Sciatic nerve (tissue), 2 donors: ENCODE results near the gene KDF1. TPM values are rescaled to one million over a fixed set of nuclear protein-coding genes. Genes with fewer than 3 reads are reported as not detected.
A peak's percentile ranks its signal among the peaks of the same experiment; 100 is the strongest.

Source experiments
- ATAC-seq: fragments of 200-7000 bp; cut with Tn5 transposase; one replicate; pipeline ENCODE4 v1.9.1; 2020; ENCODE audit warnings: mild to moderate bottlenecking, moderate library complexity
- DNase-seq: peaks from one replicate; pipeline ENCODE4 v3.0.0-alpha.2; 2020; ENCODE audit warnings: low spot score
- intact Hi-C: fragments of 100-400 bp; cut with DNase I; formaldehyde crosslinking; loops from one replicate; pipeline ENCODE4 v1.14.2; 2022
- total RNA-seq: library from RNA; stranded (reverse); fragmentation: NEBNext Ultra II Directional; extraction: Animal tissue kit (Norgen Biotek cat#: 25700); gene quantifications from one replicate; pipeline ENCODE4 v1.2.1, GENCODE V29; 2021
- donor health status: DM: no; HTN: no; CAD: no.
- donor health status: DM: no; HTN: no; CAD: no.

KDF1 gene
- total RNA-seq, 1 donor from 2014 or later = not detected

- DNase-seq = no peak
- no peak for ATAC-seq
- intact Hi-C loops = no loop called here
These were observed 27.7 kb downstream of the KDF1 start for GRCh38 chr1:26932531-26932930.

- intact Hi-C loops = no loop called here
- DNase-seq (no peak), ATAC-seq (no peak)
These were observed 36.6 kb downstream of the KDF1 start for GRCh38 chr1:26923711-26924110.

- DNase-seq (no peak), ATAC-seq (no peak)
- intact Hi-C loops = no loop called here
These were observed 37.4 kb downstream of the KDF1 start for GRCh38 chr1:26922901-26923300.

- DNase-seq (no peak), ATAC-seq (no peak)
- intact Hi-C loops = no loop called here
These were observed 37.9 kb downstream of the KDF1 start for GRCh38 chr1:26922431-26922729.

DNA sequence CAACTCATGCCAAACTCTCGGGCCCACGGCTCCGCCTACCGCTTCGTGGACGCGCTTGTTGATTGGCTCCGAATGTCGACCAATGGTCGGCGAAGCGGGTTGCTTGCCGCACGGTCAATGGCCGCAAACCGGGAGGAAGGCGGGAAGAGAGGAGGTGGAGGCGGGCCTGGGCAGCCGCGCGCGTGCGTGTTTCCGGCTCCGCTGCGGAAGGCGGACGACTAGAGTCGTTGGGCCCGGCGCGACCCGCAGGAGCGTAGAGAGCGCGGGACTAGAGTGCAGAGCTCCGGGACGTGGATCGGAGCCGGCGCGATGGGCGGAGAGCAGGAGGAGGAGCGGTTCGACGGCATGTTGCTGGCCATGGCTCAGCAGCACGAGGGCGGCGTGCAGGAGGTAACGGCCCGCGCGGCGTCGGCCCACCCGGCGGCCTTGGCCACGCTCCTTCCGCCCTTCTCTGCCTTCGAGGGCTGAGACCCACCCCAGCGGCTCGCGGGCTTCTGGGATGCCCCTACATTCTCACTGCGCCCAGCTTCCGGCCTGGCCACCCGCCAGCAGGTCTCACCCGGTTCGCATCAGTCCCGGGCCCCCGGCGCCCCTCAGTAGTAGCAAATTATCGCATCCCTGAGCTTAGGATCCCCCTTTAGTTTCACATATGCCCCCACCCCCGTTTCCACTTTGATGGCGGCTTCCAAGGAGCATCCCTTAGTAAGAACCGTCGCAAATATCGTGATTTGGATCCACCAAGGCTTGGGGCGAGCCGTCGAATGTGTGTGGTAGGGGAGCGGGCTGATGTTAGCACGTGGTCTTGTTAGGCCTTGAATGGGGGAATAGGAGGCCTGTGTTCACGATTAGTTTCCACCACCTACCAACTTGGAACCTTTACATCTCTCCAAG is 38.5 kb downstream of the KDF1 start, which contains the start of gene NUDC:
TSS of gene NUDC (plus strand) at position 204 of the 891 bp plus-strand sequence. CDS start at position 310, 106 bp downstream.
- intact Hi-C loops = no loop called here
- DNase-seq (peak; percentile 97), ATAC-seq (peak; percentile 100)

GRCh38 chr1:26921126-26921539 is 39.1 kb downstream of the KDF1 start:
- DNase-seq = no peak
- intact Hi-C loops = no loop called here
- peak; percentile 66 for ATAC-seq

- intact Hi-C loops = no loop called here
- ATAC-seq (no peak), DNase-seq (no peak)
These were observed 44.9 kb downstream of the KDF1 start for GRCh38 chr1:26915204-26915842.

- intact Hi-C loops = no loop called here
- DNase-seq = no peak
- ATAC-seq = no peak
These were observed 46.3 kb downstream of the KDF1 start, which contains the start of gene NR0B2 for GRCh38 chr1:26913754-26914619. Gene NR0B2, minus strand, starts transcription at chr1:26913975. Its CDS starts 35 bp downstream, at chr1:26913940.

DNA sequence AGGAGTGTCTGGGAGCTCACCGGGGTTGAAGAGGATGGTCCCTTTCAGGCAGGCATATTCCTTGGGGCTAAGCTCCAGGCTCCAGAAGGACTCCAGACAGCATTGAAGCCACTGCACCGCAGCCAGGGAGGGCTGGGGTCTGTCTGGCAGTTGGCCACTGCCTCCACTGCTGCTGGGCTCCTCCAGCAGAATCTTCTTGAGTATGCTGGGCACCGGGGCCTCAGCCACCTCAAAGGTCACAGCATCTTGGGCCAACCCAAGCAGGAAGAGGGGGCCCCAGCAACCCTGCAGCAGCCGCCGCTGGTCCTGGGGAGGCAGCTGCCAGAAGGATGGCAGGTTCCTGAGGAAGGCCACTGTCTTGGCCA is 46.9 kb downstream of the KDF1 start:
- DNase-seq (no peak), ATAC-seq (no peak)
- intact Hi-C loops = no loop called here

DNA sequence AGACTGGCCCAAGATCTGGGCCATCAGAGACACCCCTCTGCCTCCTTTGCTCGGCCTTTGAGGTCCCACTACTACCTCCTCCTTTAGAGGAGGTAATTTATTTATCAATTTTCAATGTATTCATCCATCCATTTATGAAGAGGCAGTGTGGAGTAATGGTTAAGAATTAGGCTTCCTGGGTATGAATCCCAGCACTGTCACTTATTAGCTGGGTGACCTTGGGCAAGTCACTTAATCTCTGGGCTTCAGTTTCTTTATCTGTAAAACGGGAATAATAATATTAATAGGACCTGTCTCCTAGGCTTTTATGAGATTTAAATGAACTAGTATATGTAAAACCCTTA is 48.1 kb downstream of the KDF1 start:
- DNase-seq = no peak
- intact Hi-C loops = no loop called here
- no peak for ATAC-seq

- DNase-seq (no peak), ATAC-seq (no peak)
- intact Hi-C loops = no loop called here
These were observed 48.7 kb downstream of the KDF1 start for GRCh38 chr1:26911399-26912146.

DNA sequence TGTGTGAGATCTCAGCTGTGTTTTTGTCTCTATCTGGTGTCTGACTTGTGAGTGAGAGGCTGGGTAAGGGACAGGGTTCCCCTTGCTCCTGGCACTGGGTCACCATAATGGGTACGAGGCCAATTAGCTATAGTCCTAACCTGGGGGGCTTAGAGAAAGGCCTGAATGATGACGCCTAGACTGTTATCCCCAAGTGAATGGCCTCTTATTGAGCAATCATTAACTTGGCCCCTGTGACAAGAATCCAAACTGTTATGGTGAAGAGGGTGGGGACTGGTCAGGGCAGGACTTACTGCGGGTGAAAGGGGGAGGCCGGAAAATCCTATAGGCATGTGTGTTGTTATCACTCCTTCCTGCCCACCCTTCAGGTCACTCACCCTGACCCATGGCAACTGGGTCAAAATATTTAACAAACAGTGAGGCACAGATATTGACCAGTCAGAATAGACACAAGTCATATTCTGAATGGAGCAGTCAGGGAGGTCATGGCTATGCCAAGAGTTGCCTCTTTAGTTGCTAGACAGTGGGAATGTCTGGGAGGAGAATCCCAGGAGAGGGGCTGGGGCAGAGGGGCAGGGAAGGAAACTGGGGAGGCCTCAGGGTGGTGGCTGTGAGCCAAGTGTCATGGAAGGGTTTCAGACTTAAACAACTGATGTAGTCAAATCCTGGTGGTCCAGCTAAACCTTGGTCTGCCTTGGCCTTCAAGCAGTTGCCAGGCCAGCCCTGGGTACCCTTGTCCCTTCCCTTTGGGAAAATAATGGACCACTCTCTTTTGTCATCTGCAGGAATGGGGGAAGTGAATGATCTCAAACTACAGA is 49.7 kb downstream of the KDF1 start:
- ATAC-seq (no peak), DNase-seq (no peak)

DNA sequence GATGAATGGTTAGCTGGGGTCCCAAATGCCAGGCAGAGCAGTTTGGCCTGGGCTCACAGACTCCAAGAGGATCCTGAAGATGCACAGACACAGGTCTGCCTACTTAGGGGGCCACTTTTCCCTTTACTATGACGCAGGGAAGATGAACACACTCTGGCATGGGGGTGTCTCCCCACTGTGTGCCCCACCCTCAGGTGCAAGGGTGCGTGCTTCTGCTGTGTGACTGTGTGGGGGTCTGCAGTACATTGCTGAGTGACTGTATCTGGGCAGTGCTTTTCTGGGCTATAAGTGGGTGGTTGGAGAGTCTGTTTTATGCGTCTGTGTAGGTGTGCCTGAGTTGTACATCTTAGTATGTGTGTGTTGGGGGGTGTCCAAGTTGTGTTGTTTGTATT is 50.3 kb downstream of the KDF1 start:
- no peak for ATAC-seq
- intact Hi-C loops = no loop called here

More for the DNA sequence above, 49.7 kb downstream of the KDF1 start:
- intact Hi-C loops = no loop called here

GRCh38 chr1:26907071-26907917 is 53.0 kb downstream of the KDF1 start:
- intact Hi-C loops = no loop called here
- DNase-seq (no peak), ATAC-seq (no peak)

More for the DNA sequence above, 50.3 kb downstream of the KDF1 start:
- DNase-seq = no peak

DNA sequence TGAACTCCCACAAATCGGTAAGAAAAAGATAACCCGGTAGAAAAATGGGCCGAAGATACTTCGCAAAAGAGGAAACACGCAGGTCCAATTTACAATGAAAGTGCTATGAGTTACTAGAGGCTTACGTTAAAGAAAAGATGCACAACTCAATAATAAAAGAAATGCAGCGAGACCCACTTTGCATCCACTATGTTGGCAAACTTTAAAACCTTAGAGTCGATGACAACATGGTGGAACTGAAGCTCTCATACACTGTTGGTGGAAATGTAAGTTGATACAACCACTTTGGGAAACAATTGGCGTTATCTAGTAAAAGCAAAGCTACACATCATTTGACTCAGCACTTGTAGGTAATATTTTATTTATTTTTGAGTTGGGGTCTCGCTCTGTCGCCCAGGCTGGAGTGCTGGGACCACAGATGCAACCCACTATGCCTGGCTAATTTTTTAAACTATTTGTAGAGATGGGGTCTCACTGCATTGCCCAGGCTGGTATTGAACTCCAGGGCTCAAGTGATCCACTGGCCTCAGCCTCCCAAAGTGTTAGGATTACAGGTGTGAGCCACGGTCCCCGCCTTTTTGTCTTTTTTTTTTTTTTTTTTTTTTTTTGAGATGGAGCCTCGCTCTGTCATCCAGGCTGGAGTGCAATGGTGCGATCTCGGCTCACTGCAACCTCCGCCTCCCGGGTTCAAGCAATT is 59.3 kb downstream of the KDF1 start:
- intact Hi-C loops = no loop called here
- no peak for DNase-seq
- no peak for ATAC-seq

DNA sequence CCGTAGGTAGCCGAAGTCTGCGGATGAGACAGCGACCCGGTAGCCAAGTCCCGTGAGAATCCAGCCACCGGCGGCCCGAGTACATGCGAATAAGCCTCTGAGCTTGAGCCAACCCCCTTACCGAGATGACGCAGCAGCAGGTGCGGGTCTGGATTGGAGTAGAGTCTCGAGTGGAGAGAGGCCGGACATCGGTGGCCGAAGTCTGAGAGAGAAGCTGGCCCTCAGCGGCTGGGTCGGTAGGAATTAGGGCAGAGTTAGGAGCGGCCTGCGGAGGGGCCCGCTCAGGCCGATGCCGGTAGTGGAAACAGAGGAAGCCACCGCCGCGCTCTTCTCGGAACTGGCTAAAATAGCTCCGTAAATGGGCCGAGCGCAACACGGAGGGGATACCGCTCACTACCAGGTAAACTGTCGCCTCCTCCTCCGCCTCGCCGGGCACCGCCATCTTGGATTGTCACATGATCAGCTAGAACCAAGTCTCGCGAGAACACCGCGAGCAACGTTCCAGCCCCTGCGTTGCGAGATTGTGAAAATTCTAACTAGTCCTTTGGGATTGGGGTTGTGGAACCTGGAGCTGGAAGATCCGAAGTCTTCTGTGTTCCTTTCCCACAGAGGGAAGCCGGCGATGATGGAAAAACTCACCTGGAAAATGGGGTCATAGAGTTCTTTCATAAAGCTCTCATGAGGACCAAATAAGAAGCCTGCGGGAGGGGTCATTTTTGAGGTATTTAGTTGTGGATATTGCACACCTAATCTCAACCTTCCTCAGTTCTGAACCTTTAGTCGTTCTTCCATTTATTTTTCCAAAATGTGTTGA is 60.1 kb downstream of the KDF1 start, which contains the start of gene GPATCH3:
TSS of gene GPATCH3 (minus strand) at position 467 of the 814 bp plus-strand sequence. CDS start at position 442, 25 bp downstream.
- peak; percentile 97 for DNase-seq
- peak; percentile 96 for ATAC-seq
- intact Hi-C loops = no loop called here
